HG02938 (cell line): Measurements from ENCODE around the gene POTEG.
"Not testable (repeated sequence)": the region's sequence is repeated elsewhere in the genome, so short reads cannot be mapped to it uniquely, and the experiment has no call there.

ENCODE experiments used
- ATAC-seq: cut with Tn5 transposase; IDR thresholded peaks from one replicate; pipeline ENCODE4 v1.9.1; 2021; ENCODE audit warnings: mild to moderate bottlenecking, moderate library complexity; ENCODE audit not compliant: unreplicated experiment

POTEG gene

GRCh38 chr14:19374451-19374903 lies 59.7 kb downstream of the POTEG start:
- ATAC-seq = not testable (repeated sequence)

- ATAC-seq = not testable (repeated sequence)
Measured at GRCh38 chr14:19372813-19373500, 61.2 kb downstream of the POTEG start.

- not testable (repeated sequence) for ATAC-seq
Measured at GRCh38 chr14:19371767-19372166, 62.4 kb downstream of the POTEG start.

- not testable (repeated sequence) for ATAC-seq
Measured at GRCh38 chr14:19362803-19363202, 71.3 kb downstream of the POTEG start.

- ATAC-seq = not testable (repeated sequence)
Measured at GRCh38 chr14:19362323-19362722, 71.8 kb downstream of the POTEG start.

GRCh38 chr14:19361636-19362253 lies 72.4 kb downstream of the POTEG start:
- not testable (repeated sequence) for ATAC-seq

GRCh38 chr14:19360937-19361635 lies 73.1 kb downstream of the POTEG start:
- ATAC-seq = not testable (repeated sequence)
